H1 (cell line): Measurements from ENCODE around the gene CCDC51.

Experiments used
- CBX5 ChIP-seq: fragments of 300-800, 300-1000 bp; sonication (generic); IDR thresholded peaks from 2 replicates; pipeline ENCODE4 v1.7.1; 2016; ENCODE audit warnings: antibody characterized with exemption, low read length, low read depth
- EZH2 ChIP-seq: fragments of 200-600 bp; sonication (generic); IDR thresholded peaks from 2 replicates; pipeline ENCODE4 v1.7.1; 2012; ENCODE audit warnings: low read depth, mild to moderate bottlenecking, moderate library complexity, low read length, inconsistent platforms; ENCODE audit not compliant: severe bottlenecking
- KDM1A ChIP-seq: fragments of 200-600, 300-600 bp; sonication (generic); IDR thresholded peaks from 2 replicates; pipeline ENCODE4 v1.7.1; 2016; ENCODE audit warnings: mild to moderate bottlenecking, low read length, borderline replicate concordance
- POLR2A ChIP-seq, 2 experiments: IDR thresholded peaks; 1 replicate in 1 of 2; 2 replicates in 1 of 2; pipeline ENCODE4 v1.6.1; 2011; ENCODE audit warnings: low read depth in 2 of 2, low read length in 2 of 2, mild to moderate bottlenecking in 2 of 2; ENCODE audit errors: control extremely low read depth in 1 of 2
- POLR2AphosphoS5 ChIP-seq: IDR thresholded peaks from 2 replicates; pipeline ENCODE4 v1.6.1; 2011; ENCODE audit warnings: low read depth, low read length
- SIN3A ChIP-seq, 2 experiments: IDR thresholded peaks in 1 of 2; conservative IDR thresholded peaks in 1 of 2; 2 replicates each; pipeline ENCODE4 v1.6.1; 2011 to 2012; ENCODE audit warnings: low read length in 2 of 2, improper control_type of control experiment in 1 of 2, low read depth in 1 of 2, mild to moderate bottlenecking in 1 of 2
- ZNF274 ChIP-seq: IDR thresholded peaks from 2 replicates; pipeline ENCODE4 v1.7.0; 2012; ENCODE audit warnings: low read length, borderline replicate concordance; ENCODE audit errors: extremely low read depth
- TF ChIP-seq, protein P1 (sequence below): IDR thresholded peaks from 2 replicates; pipeline ENCODE4 v1.6.1; 2012; ENCODE audit warnings: inconsistent platforms
- TF ChIP-seq, protein P2 (sequence below): IDR thresholded peaks from 2 replicates; pipeline ENCODE4 v1.6.1; 2011; ENCODE audit warnings: low read depth, mild to moderate bottlenecking, low read length; ENCODE audit not compliant: insufficient read depth
- TF ChIP-seq, protein P3 (sequence below), 3 experiments: IDR thresholded peaks; 1 replicate in 2 of 3; 2 replicates in 1 of 3; pipeline versions ENCODE4 v1.5.1 to v1.6.1; 2011; ENCODE audit warnings: low read length in 3 of 3, mild to moderate bottlenecking in 3 of 3, inconsistent platforms in 2 of 3, low read depth in 1 of 3, moderate library complexity in 1 of 3; ENCODE audit not compliant: insufficient read depth in 1 of 3; ENCODE audit errors: control extremely low read depth in 1 of 3

DNA sequence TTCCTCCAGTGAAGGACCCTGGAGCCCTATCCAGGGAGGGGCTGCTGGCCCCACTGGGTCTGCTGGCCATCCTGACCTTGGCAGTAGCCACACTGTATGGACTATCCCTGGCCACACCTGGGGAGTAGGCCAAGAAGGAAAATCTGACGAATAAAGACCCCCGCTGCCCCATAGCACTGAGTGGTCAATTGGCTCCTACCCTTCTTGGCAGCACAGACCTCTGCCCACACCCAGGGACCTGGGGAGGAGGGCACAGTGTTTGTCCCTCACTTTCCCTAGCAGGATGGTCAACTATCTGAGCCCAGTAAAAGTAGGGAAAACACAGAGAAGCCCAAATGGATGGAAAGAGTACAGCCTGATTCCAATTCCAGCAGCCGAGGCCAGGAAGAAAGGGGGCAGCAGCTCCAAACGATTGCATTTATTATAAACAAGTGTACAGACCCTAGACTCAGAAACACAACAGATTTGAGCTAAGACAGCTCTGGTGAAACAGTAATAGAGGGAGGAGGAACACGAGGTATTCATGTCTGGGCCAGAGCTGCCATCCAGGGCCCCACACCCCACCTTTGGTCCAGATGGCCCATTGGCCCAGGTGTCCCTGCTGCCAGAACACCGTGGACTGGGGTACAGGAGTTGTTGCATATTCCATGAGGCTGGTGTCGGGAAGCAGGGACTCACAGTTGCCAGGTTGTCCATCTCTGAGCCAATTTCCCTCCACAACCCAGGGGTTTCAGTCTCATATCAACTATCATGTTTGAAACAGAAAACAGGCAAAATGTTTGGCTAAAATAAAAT is 27.8 kb upstream of the CCDC51 start:
- TF ChIP-seq ZNF274 (no peak), EZH2 (no peak), POLR2A (IDR thresholded peaks at IDR 0.05; ENCODE audit: control extremely low read depth in 1 of 2, low read depth in 2 of 2, low read length in 2 of 2) (no peak), CBX5 (no peak), POLR2AphosphoS5 (no peak), KDM1A (no peak), SIN3A (conservative IDR thresholded peaks at IDR 0.05 in 1 of 2, IDR thresholded peaks at IDR 0.05 in 1 of 2; ENCODE audit: low read depth in 1 of 2, low read length in 2 of 2) (no peak)
- TF ChIP-seq, protein P1, sequence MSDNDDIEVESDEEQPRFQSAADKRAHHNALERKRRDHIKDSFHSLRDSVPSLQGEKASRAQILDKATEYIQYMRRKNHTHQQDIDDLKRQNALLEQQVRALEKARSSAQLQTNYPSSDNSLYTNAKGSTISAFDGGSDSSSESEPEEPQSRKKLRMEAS, result no peak
- TF ChIP-seq, protein P2, sequence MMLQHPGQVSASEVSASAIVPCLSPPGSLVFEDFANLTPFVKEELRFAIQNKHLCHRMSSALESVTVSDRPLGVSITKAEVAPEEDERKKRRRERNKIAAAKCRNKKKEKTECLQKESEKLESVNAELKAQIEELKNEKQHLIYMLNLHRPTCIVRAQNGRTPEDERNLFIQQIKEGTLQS, result no peak
- TF ChIP-seq, protein P3, sequence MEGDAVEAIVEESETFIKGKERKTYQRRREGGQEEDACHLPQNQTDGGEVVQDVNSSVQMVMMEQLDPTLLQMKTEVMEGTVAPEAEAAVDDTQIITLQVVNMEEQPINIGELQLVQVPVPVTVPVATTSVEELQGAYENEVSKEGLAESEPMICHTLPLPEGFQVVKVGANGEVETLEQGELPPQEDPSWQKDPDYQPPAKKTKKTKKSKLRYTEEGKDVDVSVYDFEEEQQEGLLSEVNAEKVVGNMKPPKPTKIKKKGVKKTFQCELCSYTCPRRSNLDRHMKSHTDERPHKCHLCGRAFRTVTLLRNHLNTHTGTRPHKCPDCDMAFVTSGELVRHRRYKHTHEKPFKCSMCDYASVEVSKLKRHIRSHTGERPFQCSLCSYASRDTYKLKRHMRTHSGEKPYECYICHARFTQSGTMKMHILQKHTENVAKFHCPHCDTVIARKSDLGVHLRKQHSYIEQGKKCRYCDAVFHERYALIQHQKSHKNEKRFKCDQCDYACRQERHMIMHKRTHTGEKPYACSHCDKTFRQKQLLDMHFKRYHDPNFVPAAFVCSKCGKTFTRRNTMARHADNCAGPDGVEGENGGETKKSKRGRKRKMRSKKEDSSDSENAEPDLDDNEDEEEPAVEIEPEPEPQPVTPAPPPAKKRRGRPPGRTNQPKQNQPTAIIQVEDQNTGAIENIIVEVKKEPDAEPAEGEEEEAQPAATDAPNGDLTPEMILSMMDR (IDR thresholded peaks at IDR 0.05; ENCODE audit: control extremely low read depth in 1 of 3, insufficient read depth in 1 of 3, low read depth in 1 of 3, low read length in 3 of 3), result no peak
